ENCODE measurements around the gene CYP26A1.
"Not testable (repeated sequence)": the region's sequence is repeated elsewhere in the genome, so short reads cannot be mapped to it uniquely, and the experiment has no call there.

Gene CYP26A1

DNA sequence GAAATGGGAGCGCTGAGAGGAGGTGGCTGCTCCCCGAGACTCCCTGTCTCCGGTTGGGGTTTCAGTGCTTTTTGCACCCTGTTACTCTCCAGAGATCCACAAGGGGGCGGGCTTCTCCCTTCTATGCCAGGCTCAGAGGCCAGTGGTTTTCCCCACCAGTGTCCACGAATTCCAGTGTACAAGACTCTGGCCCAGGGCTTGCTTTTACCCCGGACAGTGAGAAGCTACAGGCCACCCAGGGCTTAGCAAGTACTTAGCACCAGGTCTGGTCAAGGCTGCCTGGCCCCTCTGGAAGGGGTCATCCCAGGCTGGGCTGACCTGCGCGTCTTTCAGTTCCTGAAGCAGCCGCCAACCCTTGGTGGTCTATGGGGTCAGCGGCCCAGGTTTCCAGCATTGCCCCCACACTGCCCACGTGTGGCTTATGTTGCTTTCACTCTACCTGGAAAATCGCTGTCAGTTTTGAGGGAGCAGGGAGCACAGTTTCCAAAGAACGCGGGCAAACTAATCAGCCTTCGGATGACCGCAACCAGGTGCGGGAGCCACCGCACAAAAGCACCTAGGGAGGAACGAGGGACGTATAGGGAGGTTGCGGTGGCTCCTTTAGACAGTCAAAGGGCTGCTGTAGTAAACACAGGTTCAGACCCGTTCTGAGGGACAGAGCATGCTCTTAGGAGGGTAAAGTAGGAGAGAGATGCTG is 6.8 kb downstream of the CYP26A1 start:
- peak; percentile 40 for DNase-seq (ENCODE audit: low spot score)

DNA sequence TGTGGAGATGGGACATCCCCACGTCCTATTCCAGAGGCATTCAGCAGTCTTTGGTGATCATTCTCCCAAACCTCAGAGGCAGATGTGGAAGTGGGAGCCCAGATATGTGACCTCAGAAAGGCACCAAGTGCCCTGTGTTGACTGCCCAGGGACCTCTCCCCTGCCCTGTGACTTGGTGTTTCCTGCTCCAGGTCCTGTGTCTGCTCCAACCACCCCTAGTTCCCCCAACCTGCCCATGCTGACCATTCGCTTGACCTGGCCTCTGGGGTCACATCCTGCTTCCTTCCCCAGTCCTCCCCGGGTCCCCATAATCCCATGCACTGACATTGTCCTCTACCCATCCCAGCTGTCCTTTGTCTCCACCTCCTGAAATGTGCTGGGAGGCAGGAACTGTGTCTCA is 7.6 kb downstream of the CYP26A1 start:
- DNase-seq (ENCODE audit: low spot score) = no peak

DNA sequence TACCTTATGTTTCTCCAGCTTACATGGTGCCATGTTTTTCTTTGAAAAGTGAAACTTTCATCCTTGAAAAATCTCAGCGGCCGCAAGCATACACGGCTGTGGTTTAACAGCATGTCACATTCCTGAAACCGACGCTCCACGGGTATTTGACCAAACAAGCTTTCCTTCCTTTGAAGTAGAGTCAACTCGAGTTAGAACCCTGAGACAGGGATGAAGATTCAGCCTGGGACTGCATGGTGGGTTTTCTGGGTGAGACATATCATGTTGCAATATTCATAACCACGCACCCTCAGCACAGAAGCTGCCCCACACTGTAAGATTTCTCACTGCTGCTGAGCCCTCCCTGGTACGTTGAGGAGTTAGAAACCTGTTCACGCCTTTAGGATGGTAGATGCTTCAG is 8.1 kb downstream of the CYP26A1 start:
- no peak for DNase-seq (ENCODE audit: low spot score)

- DNase-seq (ENCODE audit: low spot score) = no peak
These were observed 10.2 kb downstream of the CYP26A1 start for GRCh38 chr10:93083743-93084539.

DNA sequence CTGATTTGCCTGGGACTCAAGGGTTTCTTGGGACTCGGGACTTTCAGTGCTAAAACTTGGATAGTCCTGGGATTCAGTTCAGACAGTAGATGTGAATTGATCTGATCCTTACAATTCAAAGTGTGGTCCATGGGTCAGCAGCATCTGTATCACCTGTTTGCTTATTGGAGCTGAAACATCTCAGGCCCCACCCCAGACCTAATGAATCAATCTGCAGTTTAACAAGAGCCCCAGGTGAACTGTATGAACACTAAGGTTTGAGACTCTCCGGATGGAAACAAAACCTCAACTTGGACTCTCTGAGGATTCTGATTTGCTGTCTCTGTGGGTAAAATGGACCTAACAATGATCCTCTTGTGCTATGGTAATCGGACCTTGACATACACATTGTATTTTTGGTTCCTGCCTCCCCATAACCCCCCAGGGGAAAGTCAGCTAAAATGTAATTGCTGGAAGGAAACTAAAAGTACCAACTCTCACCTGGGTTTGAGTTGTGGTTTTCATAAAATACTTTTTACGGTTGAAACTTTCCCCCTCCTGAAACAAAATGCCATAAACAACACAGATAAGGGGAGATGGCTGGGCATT is 11.7 kb downstream of the CYP26A1 start:
- no peak for DNase-seq (ENCODE audit: low spot score)

DNA sequence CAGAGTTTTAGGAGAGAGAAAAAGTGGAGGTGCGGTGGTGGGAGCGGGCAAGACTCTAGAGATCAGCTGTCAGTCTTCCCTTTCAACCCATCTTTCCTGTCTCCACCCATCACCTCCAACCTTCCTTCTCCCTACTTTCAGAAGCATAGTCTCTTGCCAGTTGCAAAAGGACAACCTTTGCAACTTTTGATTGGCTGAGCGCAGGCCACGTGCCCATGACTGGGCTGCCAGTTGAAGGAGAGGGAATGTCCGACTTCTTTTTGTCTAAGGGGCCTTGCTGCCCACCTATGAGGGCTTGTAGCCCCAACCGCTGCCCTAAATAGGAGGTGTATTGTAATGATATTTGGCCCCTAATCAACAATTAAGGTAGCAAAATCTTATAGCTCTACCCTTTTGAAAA is 12.6 kb downstream of the CYP26A1 start:
- DNase-seq (ENCODE audit: low spot score) = no peak

GRCh38 chr10:93087846-93088245 is 14.2 kb downstream of the CYP26A1 start:
- DNase-seq (ENCODE audit: low spot score) = no peak

GRCh38 chr10:93088466-93088865 is 14.8 kb downstream of the CYP26A1 start:
- DNase-seq (ENCODE audit: low spot score) = no peak

- DNase-seq (ENCODE audit: low spot score) = no peak
These were observed 16.9 kb downstream of the CYP26A1 start for GRCh38 chr10:93090619-93091018.

DNA sequence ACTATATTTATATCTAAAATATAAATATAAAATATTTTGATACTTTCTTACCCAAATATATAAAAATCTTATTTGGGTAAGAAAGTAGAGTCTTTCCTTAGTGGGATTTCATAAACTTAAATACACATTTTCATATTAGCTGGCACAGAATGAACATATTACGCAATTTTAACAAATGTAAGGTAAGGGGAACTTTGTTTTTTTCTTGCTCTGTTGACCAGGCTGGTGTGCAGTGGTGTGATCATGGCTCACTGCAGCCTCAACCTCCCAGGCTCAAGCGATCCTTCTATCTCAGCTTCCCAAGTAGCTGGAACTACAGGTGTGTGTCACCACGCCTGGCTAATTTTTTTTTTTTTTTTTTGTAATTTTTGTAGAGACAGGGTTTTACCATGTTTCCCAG is 18.3 kb downstream of the CYP26A1 start:
- DNase-seq (ENCODE audit: low spot score) = no peak

GRCh38 chr10:93095225-93095624 is 21.5 kb downstream of the CYP26A1 start:
- no peak for DNase-seq (ENCODE audit: low spot score)

GRCh38 chr10:93096901-93097300 is 23.2 kb downstream of the CYP26A1 start:
- no peak for DNase-seq (ENCODE audit: low spot score)

DNA sequence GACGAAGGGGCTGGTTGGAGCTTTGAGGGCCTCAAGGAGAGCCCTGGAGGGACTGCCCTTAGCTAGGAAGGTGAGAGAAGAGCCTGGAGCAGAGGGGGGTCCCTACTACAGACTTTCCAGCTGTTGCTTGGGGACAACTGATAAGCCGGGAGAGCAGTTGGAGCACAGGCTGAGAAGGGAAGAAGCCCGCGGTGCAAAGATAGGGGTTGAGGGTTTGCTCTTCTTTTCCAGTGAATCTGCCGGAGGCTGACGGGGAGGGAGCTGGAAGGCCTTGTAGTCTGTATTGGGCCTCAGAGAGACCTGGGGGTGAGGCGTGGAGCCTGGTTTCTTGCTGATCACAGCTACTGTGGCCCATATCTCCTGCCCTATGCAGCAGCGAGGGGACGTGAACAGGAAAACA is 23.7 kb downstream of the CYP26A1 start:
- DNase-seq (ENCODE audit: low spot score) = no peak

- DNase-seq (ENCODE audit: low spot score) = no peak
These were observed 25.1 kb downstream of the CYP26A1 start for GRCh38 chr10:93098816-93099215.

- no peak for DNase-seq (ENCODE audit: low spot score)
These were observed 26.0 kb downstream of the CYP26A1 start for GRCh38 chr10:93099670-93100069.

- DNase-seq (ENCODE audit: low spot score) = not testable (repeated sequence)
These were observed 27.5 kb downstream of the CYP26A1 start for GRCh38 chr10:93101148-93101547.

- no peak for DNase-seq (ENCODE audit: low spot score)
These were observed 30.3 kb downstream of the CYP26A1 start for GRCh38 chr10:93103953-93104352.

DNA sequence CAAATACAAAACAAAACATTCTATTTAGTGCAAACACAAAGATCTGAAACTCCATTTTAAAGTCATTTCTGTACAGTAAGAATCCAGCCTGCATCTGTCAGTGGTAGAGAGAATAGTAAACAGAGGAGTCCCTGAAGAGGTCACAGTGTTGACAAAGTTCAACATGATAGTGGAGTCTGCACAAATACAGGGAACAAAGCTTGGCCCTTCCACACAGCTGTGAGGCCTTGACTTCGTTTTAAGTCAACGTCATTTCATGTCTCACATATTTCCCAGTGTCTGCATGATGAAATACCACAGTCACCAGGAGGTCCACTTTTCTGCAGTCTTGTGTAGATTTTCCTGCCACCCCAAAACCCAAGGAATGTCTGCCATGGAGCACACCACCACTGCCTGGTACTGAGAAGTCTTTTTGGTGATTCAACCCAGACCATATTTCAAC is 33.0 kb downstream of the CYP26A1 start:
- DNase-seq (ENCODE audit: low spot score) = no peak

DNA sequence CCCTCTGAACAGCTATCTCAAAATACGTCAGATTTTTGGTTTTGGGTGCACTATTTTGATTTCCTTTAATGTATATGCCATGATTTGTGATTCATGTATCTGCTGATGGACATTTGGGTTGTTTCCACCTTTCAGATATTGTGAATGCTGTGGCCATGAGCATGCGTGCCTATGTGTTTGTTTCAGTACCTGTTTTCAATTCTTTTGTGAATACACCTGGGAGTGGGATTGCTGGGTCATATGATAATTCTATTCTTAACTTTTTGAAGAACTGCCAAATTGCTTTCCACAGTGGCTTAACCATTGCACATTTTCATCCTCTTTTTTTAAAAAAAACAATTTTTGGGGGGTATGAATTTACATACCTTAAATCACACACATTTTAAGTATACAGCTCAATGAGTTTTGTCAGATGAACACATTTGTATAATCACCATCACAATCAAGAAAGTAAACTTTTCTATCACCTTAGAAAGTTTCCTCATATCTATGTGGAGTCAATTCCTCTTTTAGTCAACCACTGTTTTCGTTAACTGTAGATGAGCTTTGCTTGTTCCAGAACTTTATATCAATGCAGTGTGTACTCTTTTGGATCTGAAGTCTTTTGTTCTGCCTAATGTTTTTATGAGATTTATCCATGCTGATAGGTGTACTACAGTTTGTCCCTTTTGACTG is 36.9 kb downstream of the CYP26A1 start:
- no peak for DNase-seq (ENCODE audit: low spot score)

DNA sequence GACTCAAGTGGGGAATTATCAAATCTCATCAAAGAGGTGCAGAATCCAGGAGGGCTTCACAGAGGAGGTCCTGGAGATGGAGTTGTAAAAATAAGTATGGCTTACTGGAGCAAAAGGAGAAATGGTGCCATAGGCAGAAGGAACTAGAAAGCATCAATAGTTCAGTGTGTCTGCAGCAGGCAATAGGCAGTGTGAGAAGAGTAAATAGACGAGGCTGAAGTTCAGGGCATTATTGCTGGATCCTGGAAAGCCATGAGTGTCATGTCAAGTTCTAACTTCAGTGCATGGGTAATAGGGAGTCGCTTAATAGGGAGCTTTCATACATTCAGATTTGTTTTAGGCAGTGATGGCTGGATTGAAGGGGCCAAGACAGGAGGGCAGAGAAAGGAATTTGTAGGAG is 39.3 kb downstream of the CYP26A1 start:
- DNase-seq (ENCODE audit: low spot score) = no peak

DNA sequence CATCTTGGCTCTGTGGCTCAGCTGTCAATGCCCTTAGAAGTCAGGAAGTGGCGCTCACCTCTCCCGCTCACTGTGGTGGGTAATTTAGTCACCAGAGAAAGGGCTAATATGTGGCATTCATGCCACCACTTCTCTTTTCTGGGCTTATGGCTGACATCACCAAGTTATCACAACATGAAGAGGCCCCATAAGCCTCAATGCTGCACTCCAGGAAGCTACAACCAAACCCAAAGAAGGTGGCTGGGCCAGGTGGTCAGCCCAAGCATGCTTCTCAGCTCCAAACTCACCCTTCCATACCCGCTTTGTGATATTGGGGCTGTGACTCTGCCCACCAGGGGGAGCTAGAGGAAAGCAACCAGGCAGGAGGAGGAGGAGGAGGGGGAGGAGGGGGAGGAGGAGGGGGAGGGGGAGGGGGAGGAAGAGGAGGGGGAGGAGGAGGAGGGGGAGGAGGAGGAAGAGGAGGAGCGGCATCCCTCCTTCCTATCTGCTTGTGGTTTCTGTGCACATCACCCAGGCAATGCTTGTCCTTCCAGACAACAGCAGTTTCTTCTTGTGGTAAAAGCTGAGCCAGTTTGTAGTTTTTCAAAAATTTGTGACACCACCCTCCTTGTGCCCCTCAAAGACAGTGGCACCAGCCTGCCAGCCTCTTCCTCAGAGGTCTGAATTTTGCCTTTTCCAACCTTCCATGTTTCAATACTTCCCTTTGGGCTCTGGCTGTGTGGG is 42.1 kb downstream of the CYP26A1 start:
- peak; percentile 71 for DNase-seq (ENCODE audit: low spot score)

- DNase-seq (ENCODE audit: low spot score) = no peak
These were observed 47.6 kb downstream of the CYP26A1 start for GRCh38 chr10:93121311-93121710.
